Keratinocyte (primary cell): ENCODE results near the gene FOXD4L1.
"Not testable (repeated sequence)": the region's sequence is repeated elsewhere in the genome, so short reads cannot be mapped to it uniquely, and the experiment has no call there.

Source experiments
- EZH2 ChIP-seq: IDR thresholded peaks from one replicate; pipeline ENCODE4 v1.6.1; 2012; ENCODE audit warnings: inconsistent platforms, mild to moderate bottlenecking, low read length, moderate library complexity
- TF ChIP-seq, protein P1 (sequence below), 3 experiments: IDR thresholded peaks in 1 of 3; conservative IDR thresholded peaks in 1 of 3; optimal IDR thresholded peaks in 1 of 3; 2 replicates in 2 of 3; 3 replicates in 1 of 3; pipeline versions ENCODE3 to v1.5.1; 2011; ENCODE audit warnings: low read length in 3 of 3, mild to moderate bottlenecking in 3 of 3, moderate library complexity in 2 of 3, control low read depth in 1 of 3, inconsistent platforms in 1 of 3; ENCODE audit not compliant: insufficient read depth in 2 of 3; ENCODE audit errors: extremely low read depth in 1 of 3

DNA sequence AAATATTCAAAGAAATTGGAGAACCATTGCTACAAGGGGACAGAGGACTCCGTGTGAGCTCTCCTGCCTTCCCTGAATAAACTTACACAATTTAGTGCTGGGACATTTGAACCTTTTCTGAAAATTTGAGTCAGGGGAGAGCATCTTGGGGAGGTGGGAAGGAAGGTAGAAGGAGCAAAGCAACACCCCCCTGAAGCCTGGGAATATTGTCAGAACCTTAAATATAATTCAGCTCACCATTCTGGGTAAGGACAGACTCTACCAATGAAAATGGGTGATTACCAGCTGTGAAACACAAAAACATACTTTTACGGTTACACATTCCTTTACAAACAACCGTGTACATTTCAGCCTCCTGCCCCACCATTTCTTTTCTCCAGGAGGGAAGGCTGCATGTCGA is at the start of gene FOXD4L1:
- not testable (repeated sequence) for TF ChIP-seq EZH2
- TF ChIP-seq, protein P1, sequence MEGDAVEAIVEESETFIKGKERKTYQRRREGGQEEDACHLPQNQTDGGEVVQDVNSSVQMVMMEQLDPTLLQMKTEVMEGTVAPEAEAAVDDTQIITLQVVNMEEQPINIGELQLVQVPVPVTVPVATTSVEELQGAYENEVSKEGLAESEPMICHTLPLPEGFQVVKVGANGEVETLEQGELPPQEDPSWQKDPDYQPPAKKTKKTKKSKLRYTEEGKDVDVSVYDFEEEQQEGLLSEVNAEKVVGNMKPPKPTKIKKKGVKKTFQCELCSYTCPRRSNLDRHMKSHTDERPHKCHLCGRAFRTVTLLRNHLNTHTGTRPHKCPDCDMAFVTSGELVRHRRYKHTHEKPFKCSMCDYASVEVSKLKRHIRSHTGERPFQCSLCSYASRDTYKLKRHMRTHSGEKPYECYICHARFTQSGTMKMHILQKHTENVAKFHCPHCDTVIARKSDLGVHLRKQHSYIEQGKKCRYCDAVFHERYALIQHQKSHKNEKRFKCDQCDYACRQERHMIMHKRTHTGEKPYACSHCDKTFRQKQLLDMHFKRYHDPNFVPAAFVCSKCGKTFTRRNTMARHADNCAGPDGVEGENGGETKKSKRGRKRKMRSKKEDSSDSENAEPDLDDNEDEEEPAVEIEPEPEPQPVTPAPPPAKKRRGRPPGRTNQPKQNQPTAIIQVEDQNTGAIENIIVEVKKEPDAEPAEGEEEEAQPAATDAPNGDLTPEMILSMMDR (optimal IDR thresholded peaks at IDR 0.05 in 1 of 3, IDR thresholded peaks at IDR 0.05 in 1 of 3, conservative IDR thresholded peaks at IDR 0.05 in 1 of 3; ENCODE audit: extremely low read depth in 1 of 3, insufficient read depth in 2 of 3, low read length in 3 of 3), result not testable (repeated sequence)
